K562 (cell line): Measurements from ENCODE around the gene PPIL1. TPM values are rescaled to one million over a fixed set of nuclear protein-coding genes. Genes with fewer than 3 reads are reported as not detected.

Source experiments
- ARID2 ChIP-seq: fragments of 450-650 bp; IDR thresholded peaks from 2 replicates; pipeline ENCODE4 v1.6.1; 2017; ENCODE audit warnings: antibody characterized with exemption, mild to moderate bottlenecking
- C11orf30 ChIP-seq: fragments of 450-650 bp; IDR thresholded peaks from 2 replicates; pipeline ENCODE4 v1.6.1; 2016; ENCODE audit warnings: low read depth, mild to moderate bottlenecking
- CC2D1A ChIP-seq: fragments of 450-650 bp; IDR thresholded peaks from 2 replicates; pipeline ENCODE4 v1.6.1; 2017; ENCODE audit warnings: mild to moderate bottlenecking
- ETS2 ChIP-seq: IDR thresholded peaks from 2 replicates; pipeline ENCODE4 v1.6.1; 2016; ENCODE audit warnings: borderline replicate concordance, missing genetic modification characterization, mild to moderate bottlenecking, moderate library complexity, missing compliant biosample characterization; ENCODE audit not compliant: poor library complexity, severe bottlenecking
- HOXB6 ChIP-seq: fragments of 250-450 bp; sonication (Bioruptor Pico); IDR thresholded peaks from 2 replicates; pipeline ENCODE4 v1.5.1; 2022; ENCODE audit warnings: mild to moderate bottlenecking, borderline replicate concordance
- KAT7 ChIP-seq: sonication (generic); formaldehyde crosslinking; IDR thresholded peaks from 2 replicates; pipeline ENCODE4 v1.8.0; 2022; ENCODE audit warnings: missing genetic modification reagents, mild to moderate bottlenecking, borderline replicate concordance
- KLF1 ChIP-seq: fragments of 450-650 bp; IDR thresholded peaks from 2 replicates; pipeline ENCODE4 v1.6.1; 2016; ENCODE audit warnings: missing genetic modification characterization, missing compliant biosample characterization
- NBN ChIP-seq: fragments of 450-650 bp; IDR thresholded peaks from 2 replicates; pipeline ENCODE4 v1.6.1; 2016; ENCODE audit warnings: low read depth, mild to moderate bottlenecking
- NCOA6 ChIP-seq: fragments of 450-650 bp; IDR thresholded peaks from 2 replicates; pipeline ENCODE4 v1.6.1; 2017; ENCODE audit warnings: mild to moderate bottlenecking
- NFIC ChIP-seq: fragments of 450-650 bp; IDR thresholded peaks from 2 replicates; pipeline ENCODE4 v1.6.1; 2017; ENCODE audit warnings: mild to moderate bottlenecking, inconsistent platforms
- SIN3B ChIP-seq: fragments of 450-650 bp; IDR thresholded peaks from 2 replicates; pipeline ENCODE4 v1.6.1; 2017; ENCODE audit warnings: low read depth, mild to moderate bottlenecking, moderate library complexity
- SMAD4 ChIP-seq: fragments of 250-450 bp; sonication (Bioruptor Pico); conservative IDR thresholded peaks from 2 replicates; pipeline ENCODE4 v1.8.0; 2021; ENCODE audit warnings: inconsistent platforms, mild to moderate bottlenecking, moderate library complexity
- ZNF764 ChIP-seq: fragments of 250-450 bp; sonication (Bioruptor Pico); IDR thresholded peaks from 2 replicates; pipeline ENCODE4 v1.4.0; 2020; ENCODE audit warnings: low read depth, mild to moderate bottlenecking, moderate library complexity
- ZNF766 ChIP-seq: fragments of 200-800 bp; sonication (Bioruptor generic); conservative IDR thresholded peaks from 2 replicates; pipeline ENCODE4 v1.6.1; 2016; ENCODE audit warnings: missing genetic modification characterization, missing compliant biosample characterization
- polyA plus RNA-seq, 8 experiments: library from polyadenylated mRNA; depleted of rRNA in 4 of 8; stranded (reverse) in 5 of 8; unstranded in 3 of 8; fragments of >200 nt; fragmentation: Nextera tagmentation in 2 of 8; fragmentation: Illumina TruSeq in 1 of 8; extraction: Ambion mirVana in 2 of 8; extraction: Trizol in 1 of 8; gene quantifications; 2 replicates each; pipeline versions ENCODE4 v1.2.1 to v1.2.3, GENCODE V29; 2011 to 2014; ENCODE audit warnings: inconsistent platforms in 1 of 8, missing spikeins in 1 of 8
- total RNA-seq, 7 experiments: library from RNA; depleted of rRNA in 6 of 7; stranded (reverse); fragments of >200 nt in 6 of 7; fragmentation: Illumina TruSeq in 2 of 7; extraction: Trizol in 2 of 7; gene quantifications; 2 replicates each; pipeline versions ENCODE4 v1.2.1 to v1.2.3, GENCODE V29; 2011 to 2021; ENCODE audit warnings: low replicate concordance in 1 of 7
- TF ChIP-seq, protein P1 (sequence below): fragments of 250-450 bp; sonication (Bioruptor Pico); IDR thresholded peaks from 2 replicates; pipeline ENCODE4 v1.8.0; 2022; ENCODE audit warnings: moderate library complexity, mild to moderate bottlenecking, inconsistent platforms
- TF ChIP-seq, protein P2 (sequence below): fragments of 450-650 bp; formaldehyde crosslinking; IDR thresholded peaks from 2 replicates; pipeline ENCODE4 v1.4.0; 2020; ENCODE audit warnings: mild to moderate bottlenecking, moderate library complexity
- TF ChIP-seq, protein P3 (sequence below): sonication (generic); formaldehyde crosslinking; IDR thresholded peaks from 2 replicates; pipeline ENCODE4 v1.8.1; 2023; ENCODE audit warnings: mild to moderate bottlenecking, missing genetic modification reagents, moderate library complexity
- TF ChIP-seq, protein P4 (sequence below): sonication (generic); formaldehyde crosslinking; IDR thresholded peaks from 2 replicates; pipeline ENCODE4 v1.8.1; 2023; ENCODE audit warnings: mild to moderate bottlenecking, missing genetic modification reagents
- TF ChIP-seq, protein P5 (sequence below): fragments of 450-650 bp; IDR thresholded peaks from 2 replicates; pipeline ENCODE4 v1.6.1; 2016; ENCODE audit warnings: borderline replicate concordance

Gene PPIL1
- total and polyA plus RNA-seq, 9 of the 15 experiments (the other 6 are each of a cell fraction or from before 2014, with no cell fraction given) = 65.8 to 205 (median 130) TPM

GRCh38 chr6:36874443-36875249 lies at the start of gene PPIL1 (continued):
- TF ChIP-seq, protein P1, sequence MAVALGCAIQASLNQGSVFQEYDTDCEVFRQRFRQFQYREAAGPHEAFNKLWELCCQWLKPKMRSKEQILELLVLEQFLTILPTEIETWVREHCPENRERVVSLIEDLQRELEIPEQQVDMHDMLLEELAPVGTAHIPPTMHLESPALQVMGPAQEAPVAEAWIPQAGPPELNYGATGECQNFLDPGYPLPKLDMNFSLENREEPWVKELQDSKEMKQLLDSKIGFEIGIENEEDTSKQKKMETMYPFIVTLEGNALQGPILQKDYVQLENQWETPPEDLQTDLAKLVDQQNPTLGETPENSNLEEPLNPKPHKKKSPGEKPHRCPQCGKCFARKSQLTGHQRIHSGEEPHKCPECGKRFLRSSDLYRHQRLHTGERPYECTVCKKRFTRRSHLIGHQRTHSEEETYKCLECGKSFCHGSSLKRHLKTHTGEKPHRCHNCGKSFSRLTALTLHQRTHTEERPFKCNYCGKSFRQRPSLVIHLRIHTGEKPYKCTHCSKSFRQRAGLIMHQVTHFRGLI (CRISPR knock-in tag) = 0 out of 2 replicates have a peak, but pooled peaks have one; percentile 15
- TF ChIP-seq ZNF764 (peak; percentile 34; the same call in 1 of the 2 replicates), NBN (peak; percentile 58; the same call in 1 of the 2 replicates), ZNF766 (CRISPR knock-in tag) (peak; percentile 65; the same call in 1 of the 2 replicates), KAT7 (CRISPR knock-in tag) (peak; percentile 94; the same call in 1 of the 2 replicates), ARID2 (no peak), ETS2 (tag) (no peak), NFIC (peak; percentile 99), KLF1 (tag) (peak; percentile 91; the same call in 1 of the 2 replicates), C11orf30 (peak; percentile 93), SIN3B (peak; percentile 87), SMAD4 (CRISPR knock-in tag) (peak; percentile 89; the same call in 1 of the 2 replicates), NCOA6 (peak; percentile 54; the same call in 1 of the 2 replicates), CC2D1A (peak; percentile 38; the same call in 1 of the 2 replicates), HOXB6 (CRISPR knock-in tag) (peak; percentile 64; the same call in 1 of the 2 replicates)
- TF ChIP-seq, protein P2, sequence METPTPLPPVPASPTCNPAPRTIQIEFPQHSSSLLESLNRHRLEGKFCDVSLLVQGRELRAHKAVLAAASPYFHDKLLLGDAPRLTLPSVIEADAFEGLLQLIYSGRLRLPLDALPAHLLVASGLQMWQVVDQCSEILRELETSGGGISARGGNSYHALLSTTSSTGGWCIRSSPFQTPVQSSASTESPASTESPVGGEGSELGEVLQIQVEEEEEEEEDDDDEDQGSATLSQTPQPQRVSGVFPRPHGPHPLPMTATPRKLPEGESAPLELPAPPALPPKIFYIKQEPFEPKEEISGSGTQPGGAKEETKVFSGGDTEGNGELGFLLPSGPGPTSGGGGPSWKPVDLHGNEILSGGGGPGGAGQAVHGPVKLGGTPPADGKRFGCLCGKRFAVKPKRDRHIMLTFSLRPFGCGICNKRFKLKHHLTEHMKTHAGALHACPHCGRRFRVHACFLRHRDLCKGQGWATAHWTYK (CRISPR knock-in tag) = peak; percentile 48; the same call in 1 of the 2 replicates
- TF ChIP-seq, protein P3, sequence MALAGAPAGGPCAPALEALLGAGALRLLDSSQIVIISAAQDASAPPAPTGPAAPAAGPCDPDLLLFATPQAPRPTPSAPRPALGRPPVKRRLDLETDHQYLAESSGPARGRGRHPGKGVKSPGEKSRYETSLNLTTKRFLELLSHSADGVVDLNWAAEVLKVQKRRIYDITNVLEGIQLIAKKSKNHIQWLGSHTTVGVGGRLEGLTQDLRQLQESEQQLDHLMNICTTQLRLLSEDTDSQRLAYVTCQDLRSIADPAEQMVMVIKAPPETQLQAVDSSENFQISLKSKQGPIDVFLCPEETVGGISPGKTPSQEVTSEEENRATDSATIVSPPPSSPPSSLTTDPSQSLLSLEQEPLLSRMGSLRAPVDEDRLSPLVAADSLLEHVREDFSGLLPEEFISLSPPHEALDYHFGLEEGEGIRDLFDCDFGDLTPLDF = peak; percentile 65
- TF ChIP-seq, protein P4, sequence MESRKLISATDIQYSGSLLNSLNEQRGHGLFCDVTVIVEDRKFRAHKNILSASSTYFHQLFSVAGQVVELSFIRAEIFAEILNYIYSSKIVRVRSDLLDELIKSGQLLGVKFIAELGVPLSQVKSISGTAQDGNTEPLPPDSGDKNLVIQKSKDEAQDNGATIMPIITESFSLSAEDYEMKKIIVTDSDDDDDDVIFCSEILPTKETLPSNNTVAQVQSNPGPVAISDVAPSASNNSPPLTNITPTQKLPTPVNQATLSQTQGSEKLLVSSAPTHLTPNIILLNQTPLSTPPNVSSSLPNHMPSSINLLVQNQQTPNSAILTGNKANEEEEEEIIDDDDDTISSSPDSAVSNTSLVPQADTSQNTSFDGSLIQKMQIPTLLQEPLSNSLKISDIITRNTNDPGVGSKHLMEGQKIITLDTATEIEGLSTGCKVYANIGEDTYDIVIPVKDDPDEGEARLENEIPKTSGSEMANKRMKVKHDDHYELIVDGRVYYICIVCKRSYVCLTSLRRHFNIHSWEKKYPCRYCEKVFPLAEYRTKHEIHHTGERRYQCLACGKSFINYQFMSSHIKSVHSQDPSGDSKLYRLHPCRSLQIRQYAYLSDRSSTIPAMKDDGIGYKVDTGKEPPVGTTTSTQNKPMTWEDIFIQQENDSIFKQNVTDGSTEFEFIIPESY (CRISPR knock-in tag) = peak; percentile 59; the same call in 1 of the 2 replicates
- TF ChIP-seq, protein P5, sequence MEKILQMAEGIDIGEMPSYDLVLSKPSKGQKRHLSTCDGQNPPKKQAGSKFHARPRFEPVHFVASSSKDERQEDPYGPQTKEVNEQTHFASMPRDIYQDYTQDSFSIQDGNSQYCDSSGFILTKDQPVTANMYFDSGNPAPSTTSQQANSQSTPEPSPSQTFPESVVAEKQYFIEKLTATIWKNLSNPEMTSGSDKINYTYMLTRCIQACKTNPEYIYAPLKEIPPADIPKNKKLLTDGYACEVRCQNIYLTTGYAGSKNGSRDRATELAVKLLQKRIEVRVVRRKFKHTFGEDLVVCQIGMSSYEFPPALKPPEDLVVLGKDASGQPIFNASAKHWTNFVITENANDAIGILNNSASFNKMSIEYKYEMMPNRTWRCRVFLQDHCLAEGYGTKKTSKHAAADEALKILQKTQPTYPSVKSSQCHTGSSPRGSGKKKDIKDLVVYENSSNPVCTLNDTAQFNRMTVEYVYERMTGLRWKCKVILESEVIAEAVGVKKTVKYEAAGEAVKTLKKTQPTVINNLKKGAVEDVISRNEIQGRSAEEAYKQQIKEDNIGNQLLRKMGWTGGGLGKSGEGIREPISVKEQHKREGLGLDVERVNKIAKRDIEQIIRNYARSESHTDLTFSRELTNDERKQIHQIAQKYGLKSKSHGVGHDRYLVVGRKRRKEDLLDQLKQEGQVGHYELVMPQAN = peak; percentile 99
